ENCODE data around the gene PDIA4. TPM values are rescaled to one million over a fixed set of nuclear protein-coding genes. Genes with fewer than 3 reads are reported as not detected.
A peak's percentile ranks its signal among the peaks of the same experiment; 100 is the strongest.

The PDIA4 gene
- total RNA-seq, 2 donors from 2014 or later = 42.4 to 49.8 TPM

DNA sequence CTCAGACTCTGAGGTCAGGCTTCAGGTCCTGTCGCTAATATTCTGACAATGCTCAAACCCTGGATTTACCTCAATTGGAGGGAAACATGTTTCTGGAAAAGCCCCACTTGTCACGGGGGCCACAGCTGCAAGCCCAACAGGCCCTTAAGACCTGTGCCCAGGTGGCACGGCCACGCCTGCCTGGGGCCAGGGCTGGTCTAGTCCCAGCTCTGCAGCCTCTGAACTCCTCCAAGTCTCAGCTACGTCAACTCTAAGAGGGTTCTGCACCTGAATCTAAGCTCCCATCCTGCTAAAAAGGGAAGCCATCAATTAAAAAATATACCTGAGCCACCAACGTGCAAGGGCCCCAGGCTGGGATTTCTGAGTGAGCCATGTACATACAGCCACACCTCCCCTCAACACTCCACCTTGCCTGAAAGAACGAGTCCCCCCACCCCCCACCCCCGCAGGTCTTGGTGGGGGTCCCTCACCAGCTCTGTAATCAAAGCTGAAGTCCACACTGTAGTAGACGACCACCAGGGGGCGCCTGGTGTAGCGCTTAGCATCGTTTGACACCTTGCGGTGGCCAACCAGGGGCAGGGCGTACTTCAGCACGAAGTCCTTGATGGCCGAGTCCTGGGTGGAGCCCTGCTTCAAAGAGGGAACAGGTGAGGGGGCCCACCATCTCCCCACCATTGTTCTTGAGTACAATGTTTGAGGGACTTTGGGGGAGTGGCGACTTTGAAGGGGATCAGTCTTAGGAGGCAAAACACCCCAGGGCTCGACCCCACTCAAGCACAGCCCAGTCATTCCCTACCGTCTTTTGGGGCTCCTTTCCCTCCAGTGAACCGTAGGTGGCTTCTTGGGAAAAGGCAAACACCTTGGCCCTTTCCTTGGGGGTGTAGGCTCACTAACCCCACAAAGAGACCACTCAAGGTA lies 22.6 kb downstream of the PDIA4 start:
- peak overlapping the region; percentile 29 for H3K27ac Mint-ChIP-seq
- peak; percentile 67 to 76 (median 73) for DNase-seq

DNA sequence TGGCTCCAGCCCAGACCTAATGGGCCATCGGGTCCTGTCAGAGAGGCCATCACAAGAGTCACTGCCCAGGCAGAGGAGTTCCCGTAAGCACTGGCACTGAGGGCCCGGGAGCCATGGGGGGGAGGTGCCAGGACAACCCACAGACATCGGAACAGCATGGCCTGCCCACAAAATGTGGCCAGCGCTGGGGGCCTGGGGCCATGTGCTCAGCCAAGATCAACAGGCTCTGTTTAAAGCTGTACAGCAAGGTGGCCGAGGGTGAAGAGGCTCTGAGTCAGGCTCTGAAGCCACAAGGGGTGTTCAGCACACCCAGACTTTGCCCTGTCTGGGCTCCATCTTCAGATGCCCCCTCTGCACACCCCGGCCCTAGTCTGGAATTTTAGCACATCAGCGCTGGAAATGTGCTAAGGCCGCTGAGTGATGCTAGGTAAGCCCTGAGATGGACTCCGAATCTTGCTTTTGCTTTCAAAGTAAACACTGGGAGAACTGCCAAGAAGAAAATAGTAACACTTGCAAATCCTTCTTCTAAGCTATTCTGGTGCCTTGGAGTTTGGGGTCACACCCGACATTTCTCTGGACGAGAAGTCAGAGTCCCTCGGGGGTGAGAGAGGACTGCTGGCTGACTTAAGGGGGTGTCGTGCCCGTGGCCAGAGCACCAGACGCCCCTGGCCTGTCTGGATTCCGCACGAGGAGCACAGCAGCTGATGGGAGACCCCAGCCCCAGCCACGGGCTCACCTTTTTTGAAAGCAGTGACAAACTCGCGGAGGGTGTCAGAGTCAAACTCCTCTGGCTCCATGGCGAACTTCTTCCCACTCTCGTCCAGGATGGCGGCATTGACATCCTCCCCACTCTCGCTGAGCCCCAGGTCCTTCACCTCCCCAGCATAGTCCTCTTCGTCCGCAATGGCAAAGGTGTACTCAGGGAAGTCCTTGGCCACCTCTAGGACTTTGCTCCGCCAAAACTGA lies 23.6 kb downstream of the PDIA4 start:
- no peak overlapping the region for H3K27ac Mint-ChIP-seq
- H3K4me1 Mint-ChIP-seq = peaks cover 11% of the 10 kb centered on the region
- peaks cover 4% of the 10 kb centered on the region for H3K36me3 Mint-ChIP-seq (ENCODE audit: low read depth)
- DNase-seq = no peak
- H3K27me3 Mint-ChIP-seq = no peaks in the 10 kb centered on the region
- H3K9me3 ChIP-seq (ENCODE audit: control insufficient read depth, low read length, poor library complexity, severe bottlenecking) = no peaks in the 10 kb centered on the region
- ATAC-seq = no peak
- H3K4me3 Mint-ChIP-seq = no peak overlapping the region

More for the DNA sequence above, 22.6 kb downstream of the PDIA4 start:
- no peaks in the 10 kb centered on the region for H3K9me3 ChIP-seq (ENCODE audit: control insufficient read depth, low read length, poor library complexity, severe bottlenecking)
- ATAC-seq = peak; percentile 92
- Mint-ChIP-seq H3K27me3 (no peaks in the 10 kb centered on the region), H3K4me3 (peak overlapping the region; percentile 31), H3K4me1 (peaks cover 11% of the 10 kb centered on the region), H3K36me3 (ENCODE audit: low read depth) (peaks cover 4% of the 10 kb centered on the region)

GRCh38 chr7:149003560-149004305 lies 24.6 kb downstream of the PDIA4 start:
- no peaks in the 10 kb centered on the region for H3K9me3 ChIP-seq (ENCODE audit: control insufficient read depth, low read length, poor library complexity, severe bottlenecking)
- Mint-ChIP-seq H3K4me3 (no peak overlapping the region), H3K4me1 (peaks cover 11% of the 10 kb centered on the region), H3K36me3 (ENCODE audit: low read depth) (peaks cover 4% of the 10 kb centered on the region), H3K27ac (peak overlapping the region; percentile 37), H3K27me3 (no peaks in the 10 kb centered on the region)
- ATAC-seq (no peak), DNase-seq (no peak)

DNA sequence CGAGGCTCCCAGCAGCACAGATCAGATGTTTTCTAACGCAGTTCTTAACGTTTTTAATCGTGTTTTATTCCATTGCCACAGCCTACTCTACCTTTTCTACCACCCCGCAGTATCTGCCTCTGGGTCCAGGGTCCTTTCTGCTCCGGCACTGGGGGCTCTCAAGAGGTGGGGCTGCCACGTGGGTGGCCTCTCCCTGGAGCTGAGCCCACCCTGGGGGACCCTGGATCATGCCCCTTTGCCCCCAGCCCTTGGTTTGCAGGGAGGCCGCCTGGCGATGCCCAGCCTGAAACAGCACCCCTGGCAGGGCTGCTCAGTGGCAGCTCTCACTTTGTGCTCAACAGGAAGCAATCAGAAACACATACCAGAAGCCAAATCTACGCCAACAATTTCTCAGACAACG lies 25.3 kb downstream of the PDIA4 start:
- no peak for DNase-seq
- Mint-ChIP-seq H3K4me3 (no peak overlapping the region), H3K27me3 (no peaks in the 10 kb centered on the region), H3K27ac (peak overlapping the region; percentile 37), H3K4me1 (peaks cover 11% of the 10 kb centered on the region), H3K36me3 (ENCODE audit: low read depth) (peaks cover 4% of the 10 kb centered on the region)
- no peak for ATAC-seq
- no peaks in the 10 kb centered on the region for H3K9me3 ChIP-seq (ENCODE audit: control insufficient read depth, low read length, poor library complexity, severe bottlenecking)

- ATAC-seq = no peak
- Mint-ChIP-seq H3K36me3 (ENCODE audit: low read depth) (peaks cover 4% of the 10 kb centered on the region), H3K27ac (no peak overlapping the region), H3K4me1 (peaks cover 11% of the 10 kb centered on the region), H3K4me3 (no peak overlapping the region), H3K27me3 (no peaks in the 10 kb centered on the region)
- H3K9me3 ChIP-seq (ENCODE audit: control insufficient read depth, low read length, poor library complexity, severe bottlenecking) = no peaks in the 10 kb centered on the region
- no peak for DNase-seq
Observed at GRCh38 chr7:149002604-149003003, 25.7 kb downstream of the PDIA4 start.

DNA sequence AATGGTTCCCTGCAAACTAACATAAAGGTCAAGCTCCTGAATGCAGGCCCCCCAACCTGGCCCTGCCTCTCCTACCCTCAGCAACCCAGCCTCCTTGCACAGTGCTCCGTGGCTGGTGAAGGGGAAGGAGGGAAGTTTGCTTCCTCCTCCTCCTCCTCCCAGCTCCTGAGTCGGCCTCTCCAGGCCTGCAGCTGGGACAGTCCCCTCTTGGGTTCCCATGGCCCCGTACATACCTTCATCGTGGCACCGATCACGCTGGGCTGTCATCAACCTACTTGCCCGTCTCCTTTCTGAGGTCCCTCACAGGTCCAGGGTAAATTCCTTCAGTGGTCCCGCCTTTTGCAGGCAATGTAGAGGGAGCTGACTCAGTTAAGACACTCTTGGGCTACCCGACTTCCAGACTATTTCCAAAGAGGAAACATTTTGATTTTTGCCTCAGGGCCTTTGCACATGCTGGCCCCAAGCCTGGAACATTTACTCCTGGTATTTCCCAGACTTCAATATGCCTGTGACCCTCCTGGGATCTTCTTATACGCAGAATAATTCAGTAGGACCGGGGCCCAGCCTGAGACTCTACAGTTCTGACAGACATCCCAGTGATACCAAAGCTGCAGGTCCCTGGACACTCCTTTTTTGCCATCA lies 26.8 kb downstream of the PDIA4 start:
- H3K36me3 Mint-ChIP-seq (ENCODE audit: low read depth) = peaks cover 3% of the 10 kb centered on the region
- ATAC-seq (no peak), DNase-seq (no peak)
- peaks cover 11% of the 10 kb centered on the region for H3K4me1 Mint-ChIP-seq
- no peaks in the 10 kb centered on the region for H3K9me3 ChIP-seq (ENCODE audit: control insufficient read depth, low read length, poor library complexity, severe bottlenecking)
- H3K27me3 Mint-ChIP-seq = no peaks in the 10 kb centered on the region
- no peak overlapping the region for H3K4me3 Mint-ChIP-seq
- peak overlapping the region; percentile 76 for H3K27ac Mint-ChIP-seq

DNA sequence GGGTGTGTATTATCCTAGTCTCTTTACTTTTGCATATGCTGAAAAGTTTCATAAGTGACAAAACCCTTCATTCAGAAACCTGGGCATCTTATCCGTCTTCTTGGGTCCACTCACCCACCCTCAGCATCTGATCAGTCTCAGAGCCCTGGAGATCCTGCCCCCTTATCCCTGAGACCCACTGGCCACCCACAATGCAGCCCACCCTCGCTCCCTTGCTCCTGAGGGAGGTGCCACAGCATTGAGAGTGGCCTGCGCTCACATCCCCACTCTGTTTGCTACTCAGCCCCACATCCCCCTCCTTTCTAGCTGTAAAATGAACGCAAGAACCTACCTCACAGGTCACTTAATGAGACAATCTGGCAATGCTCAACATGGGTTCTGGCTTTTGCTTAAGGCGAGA lies 27.3 kb downstream of the PDIA4 start:
- peaks cover 3% of the 10 kb centered on the region for H3K36me3 Mint-ChIP-seq (ENCODE audit: low read depth)
- no peaks in the 10 kb centered on the region for H3K27me3 Mint-ChIP-seq
- DNase-seq = no peak
- H3K4me1 Mint-ChIP-seq = peaks cover 11% of the 10 kb centered on the region
- ATAC-seq = no peak
- no peaks in the 10 kb centered on the region for H3K9me3 ChIP-seq (ENCODE audit: control insufficient read depth, low read length, poor library complexity, severe bottlenecking)
- H3K4me3 Mint-ChIP-seq = no peak overlapping the region
- H3K27ac Mint-ChIP-seq = peak overlapping the region; percentile 76

DNA sequence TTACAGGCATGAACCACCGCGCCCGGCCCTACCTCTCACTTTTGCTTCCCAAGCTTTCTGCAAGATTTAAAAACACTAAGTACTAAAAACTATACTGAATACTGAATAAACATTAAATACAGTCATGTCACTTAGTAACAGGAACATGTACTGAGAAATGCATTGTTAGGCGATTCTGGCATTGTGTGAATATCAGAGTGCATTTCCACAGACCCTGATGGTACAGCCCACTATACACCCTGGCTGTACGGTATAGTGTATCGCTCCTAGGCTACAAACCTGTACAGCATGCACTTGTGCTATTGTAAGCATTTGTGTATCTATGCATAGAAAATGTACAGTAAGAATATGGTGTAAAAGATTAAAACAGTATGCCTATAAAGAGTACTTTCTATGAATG lies 29.1 kb downstream of the PDIA4 start:
- no peak overlapping the region for H3K27ac Mint-ChIP-seq
- no peaks in the 10 kb centered on the region for H3K27me3 Mint-ChIP-seq

GRCh38 chr7:148997497-148997896 lies 30.8 kb downstream of the PDIA4 start:
- Mint-ChIP-seq H3K4me3 (no peak overlapping the region), H3K27ac (no peak overlapping the region), H3K27me3 (no peaks in the 10 kb centered on the region), H3K36me3 (ENCODE audit: low read depth) (no peaks in the 10 kb centered on the region), H3K4me1 (peaks cover 5% of the 10 kb centered on the region)
- no peaks in the 10 kb centered on the region for H3K9me3 ChIP-seq (ENCODE audit: control insufficient read depth, low read length, poor library complexity, severe bottlenecking)
- DNase-seq (no peak), ATAC-seq (no peak)

More for the DNA sequence above, 29.1 kb downstream of the PDIA4 start:
- H3K9me3 ChIP-seq (ENCODE audit: control insufficient read depth, low read length, poor library complexity, severe bottlenecking) = no peaks in the 10 kb centered on the region
- Mint-ChIP-seq H3K4me1 (peaks cover 8% of the 10 kb centered on the region), H3K36me3 (ENCODE audit: low read depth) (peaks cover 3% of the 10 kb centered on the region), H3K4me3 (no peak overlapping the region)
- DNase-seq = no peak
- no peak for ATAC-seq

DNA sequence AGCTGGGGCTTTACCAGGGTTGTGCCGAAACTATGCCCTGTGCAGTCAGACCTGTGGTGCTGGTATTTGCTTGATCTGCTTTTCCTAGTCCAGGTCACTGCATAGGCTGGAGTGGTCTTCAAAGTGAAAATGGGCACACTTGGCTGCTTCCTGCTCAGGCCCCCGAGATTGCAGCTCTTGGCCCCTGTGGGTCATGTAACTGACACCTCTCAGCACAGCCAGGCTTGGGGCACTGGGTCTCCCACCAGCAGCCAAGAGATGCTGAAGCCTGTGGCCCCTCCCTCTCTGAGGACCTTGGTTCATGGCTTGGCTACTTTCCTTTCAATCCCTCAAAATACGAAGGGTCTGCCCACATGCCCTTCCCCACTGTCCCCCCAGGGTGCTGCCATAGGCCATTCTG lies 33.7 kb downstream of the PDIA4 start:
- DNase-seq (no peak), ATAC-seq (no peak)
- H3K9me3 ChIP-seq (ENCODE audit: control insufficient read depth, low read length, poor library complexity, severe bottlenecking) = no peaks in the 10 kb centered on the region
- H3K36me3 Mint-ChIP-seq (ENCODE audit: low read depth) = no peaks in the 10 kb centered on the region
- H3K27ac Mint-ChIP-seq = no peak overlapping the region
- no peaks in the 10 kb centered on the region for H3K4me1 Mint-ChIP-seq
- H3K27me3 Mint-ChIP-seq = no peaks in the 10 kb centered on the region
- H3K4me3 Mint-ChIP-seq = no peak overlapping the region

DNA sequence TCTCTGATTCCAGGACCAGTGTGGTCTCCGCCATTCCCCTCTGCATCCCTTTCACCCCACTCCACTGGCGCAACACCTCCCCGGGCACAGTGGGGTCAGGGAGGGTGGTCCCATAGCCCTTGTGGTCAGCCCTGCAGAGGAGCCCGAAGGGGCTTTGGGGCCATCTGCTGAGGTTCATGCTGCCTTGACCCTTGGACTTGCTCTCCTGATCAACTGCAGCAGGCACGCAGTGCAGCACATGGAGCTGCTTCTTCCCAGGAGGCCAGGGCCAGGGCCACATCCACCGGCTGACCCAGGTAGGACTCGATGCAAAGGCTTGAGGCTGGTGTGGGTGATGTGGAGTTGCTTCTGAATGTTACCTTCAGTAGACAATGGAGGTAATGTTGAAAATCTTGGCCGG lies 35.1 kb downstream of the PDIA4 start:
- Mint-ChIP-seq H3K4me3 (no peak overlapping the region), H3K36me3 (ENCODE audit: low read depth) (no peaks in the 10 kb centered on the region), H3K4me1 (peaks cover under 1% of the 10 kb centered on the region), H3K27ac (no peak overlapping the region), H3K27me3 (no peaks in the 10 kb centered on the region)
- no peak for ATAC-seq
- DNase-seq = no peak
- no peaks in the 10 kb centered on the region for H3K9me3 ChIP-seq (ENCODE audit: control insufficient read depth, low read length, poor library complexity, severe bottlenecking)

GRCh38 chr7:148991536-148991935 lies 36.8 kb downstream of the PDIA4 start:
- ATAC-seq (no peak), DNase-seq (no peak)
- no peaks in the 10 kb centered on the region for H3K9me3 ChIP-seq (ENCODE audit: control insufficient read depth, low read length, poor library complexity, severe bottlenecking)
- Mint-ChIP-seq H3K4me1 (peaks cover 14% of the 10 kb centered on the region), H3K4me3 (no peak overlapping the region), H3K27me3 (no peaks in the 10 kb centered on the region), H3K27ac (no peak overlapping the region), H3K36me3 (ENCODE audit: low read depth) (no peaks in the 10 kb centered on the region)
